ENCODE measurements around the gene ZNF79. TPM values are rescaled to one million over a fixed set of nuclear protein-coding genes. Genes with fewer than 3 reads are reported as not detected.

ZNF79 gene
- total and polyA plus RNA-seq, 2 of the 8 experiments (the other 6 are each of a cell fraction or from before 2014, with no cell fraction given) = 2.4 to 7.4 TPM

GRCh38 chr9:127386981-127387380 lies 37.2 kb upstream of the ZNF79 start:
- Histone ChIP-seq H3K79me1 (ENCODE audit: low read depth, low read length) (no peaks in the 10 kb centered on the region), H3K27me3 (replicated peaks in 1 of 4; ENCODE audit: control insufficient read depth in 3 of 4, extremely low read depth in 1 of 4, insufficient read depth in 3 of 4, low read length in 3 of 4) (no peaks in the 10 kb centered on the region; a peak in 1 of 7 replicates), H3K14ac (ENCODE audit: insufficient read length) (no peak overlapping the region), H3K4me2 (ENCODE audit: insufficient read depth in 1 of 2, low read depth in 2 of 2, low read length in 2 of 2) (no peak overlapping the region), H2BK120ac (replicated peaks; ENCODE audit: low read depth, low read length) (no peak overlapping the region), H3K4me1 (replicated peaks in 1 of 4; ENCODE audit: control insufficient read depth in 3 of 4, insufficient read depth in 4 of 4, low read length in 3 of 4) (peaks cover 0 to 2% (median 0%) of the 10 kb centered on the region in 4 experiments; a peak in 1 of 7 replicates), H2AFZ (ENCODE audit: low read length) (no peak overlapping the region), H4K8ac (ENCODE audit: extremely low read depth, insufficient read depth, low read length) (no peak overlapping the region), H3K27ac (ENCODE audit: low read depth, low read length) (no peak overlapping the region), H4K91ac (replicated peaks; ENCODE audit: insufficient read length, low read length) (no peak overlapping the region), H3K9me3 (ENCODE audit: insufficient read depth in 2 of 2, low read depth in 1 of 2, low read length in 1 of 2) (no peaks in the 10 kb centered on the region), H2AK5ac (ENCODE audit: low read depth, low read length) (no peak overlapping the region), H3K4ac (replicated peaks; ENCODE audit: insufficient read length, low read depth, low read length) (no peak overlapping the region), H3K4me3 (ENCODE audit: extremely low read depth in 1 of 4, insufficient read depth in 2 of 4, low read depth in 3 of 4, low read length in 4 of 4) (no peak overlapping the region), H4K5ac (ENCODE audit: insufficient read length, low read depth, low read length) (no peak overlapping the region), H2BK20ac (ENCODE audit: low read length) (no peak overlapping the region), H3K56ac (replicated peaks; ENCODE audit: insufficient read length, low read depth, low read length) (no peak overlapping the region), H2BK12ac (ENCODE audit: low read depth, low read length) (no peak overlapping the region), H4K20me1 (replicated peaks in 1 of 2; ENCODE audit: control insufficient read depth in 1 of 2, insufficient read depth in 2 of 2, low read length in 2 of 2) (no peaks in the 10 kb centered on the region), H3K36me3 (ENCODE audit: control insufficient read depth in 2 of 4, insufficient read depth in 4 of 4, low read length in 3 of 4) (no peaks in the 10 kb centered on the region), H3K18ac (ENCODE audit: extremely low read depth, low read length) (no peak overlapping the region), H3K23me2 (ENCODE audit: low read depth, low read length) (no peaks in the 10 kb centered on the region), H2BK5ac (ENCODE audit: low read depth, low read length) (no peak overlapping the region), H2BK15ac (ENCODE audit: low read length) (no peak overlapping the region), H3K79me2 (ENCODE audit: control insufficient read depth in 1 of 2, insufficient read depth in 2 of 2, low read length in 2 of 2) (no peaks in the 10 kb centered on the region), H3K9ac (replicated peaks in 1 of 4; ENCODE audit: extremely low read depth in 1 of 4, low read depth in 3 of 4, low read length in 3 of 4) (no peak overlapping the region), H3K23ac (ENCODE audit: insufficient read length) (no peak overlapping the region)
- TF ChIP-seq TCF12 (IDR thresholded peaks at IDR 0.05; ENCODE audit: low read depth, low read length) = no peak
- TF ChIP-seq YY1 (IDR thresholded peaks at IDR 0.05; ENCODE audit: low read depth, low read length) = no peak
- no peak for TF ChIP-seq CREB1 (IDR thresholded peaks at IDR 0.05)
- TF ChIP-seq ASH2L (IDR thresholded peaks at IDR 0.05; ENCODE audit: low read length) = no peak
- no peak for TF ChIP-seq RAD21 (IDR thresholded peaks at IDR 0.05 in 1 of 2, conservative IDR thresholded peaks at IDR 0.05 in 1 of 2; ENCODE audit: low read depth in 2 of 2, low read length in 2 of 2)
- no peak for TF ChIP-seq CEBPB (IDR thresholded peaks at IDR 0.05; ENCODE audit: low read depth, low read length)
- CTCF ChIA-PET (ENCODE audit: partially characterized antibody) = interaction anchor here (1.4 kb wide), 1 partner anchor 75 kb away, joined by 4 read pairs; no protein-coding TSS in a partner anchor
- 85% methylated on average over 10 of the region's 10 CpGs; no CpG with 5 or more reads in 1 of the 2 experiments for WGBS, 2 experiments (ENCODE audit: extremely low coverage in 1 of 2, insufficient coverage in 1 of 2, insufficient read length in 1 of 2, insufficient replicate concordance in 2 of 2, low coverage in 1 of 2, low lambda C conversion rate in 2 of 2, missing lambda C conversion rate in 1 of 2)
- no peak for FAIRE-seq
- POLR2A ChIA-PET (ENCODE audit: partially characterized antibody) = no interaction called here
- no peak for DNase-seq (ENCODE audit: low read depth in 1 of 2, low spot score in 2 of 2)

All from H1 (cell line).